ENCODE data around the gene ARHGEF33.

Gene ARHGEF33

GRCh38 chr2:38889575-38889974 lies at the start of gene ARHGEF33:
Gene ARHGEF33, plus strand, starts transcription at chr2:38889875. Its CDS starts 29,573 bp downstream, at chr2:38919448.
- no peak for DNase-seq (ENCODE audit: low read depth in 2 of 2)

- DNase-seq (ENCODE audit: low read depth in 2 of 2) = no peak
These were observed 39.6 kb upstream of the ARHGEF33 start for GRCh38 chr2:38850045-38850444.

GRCh38 chr2:38856165-38856564 lies 33.5 kb upstream of the ARHGEF33 start:
- no peak for DNase-seq (ENCODE audit: low read depth in 2 of 2)

- DNase-seq (ENCODE audit: low read depth in 2 of 2) = no peak
These were observed 27.2 kb upstream of the ARHGEF33 start for GRCh38 chr2:38862476-38862875.

- no peak for DNase-seq (ENCODE audit: low read depth in 2 of 2)
These were observed 26.5 kb upstream of the ARHGEF33 start for GRCh38 chr2:38863061-38863695.

- DNase-seq (ENCODE audit: low read depth in 2 of 2) = no peak
These were observed 22.8 kb upstream of the ARHGEF33 start for GRCh38 chr2:38866773-38867443.

GRCh38 chr2:38871432-38871831 lies 18.2 kb upstream of the ARHGEF33 start:
- DNase-seq (ENCODE audit: low read depth in 2 of 2) = no peak

GRCh38 chr2:38873763-38874162 lies 15.9 kb upstream of the ARHGEF33 start:
- DNase-seq (ENCODE audit: low read depth in 2 of 2) = no peak

GRCh38 chr2:38875227-38875575 lies 14.5 kb upstream of the ARHGEF33 start:
- no peak for DNase-seq (ENCODE audit: low read depth in 2 of 2)

GRCh38 chr2:38875576-38876367 lies 13.9 kb upstream of the ARHGEF33 start, which contains the start of the genes DHX57 and MORN2:
Gene DHX57, minus strand, starts transcription at chr2:38875934. Its CDS starts 7,529 bp downstream, at chr2:38868405.
Gene MORN2, plus strand, starts transcription at chr2:38875976.
- peak; percentile 39 to 47 for DNase-seq (ENCODE audit: low read depth in 2 of 2)

- DNase-seq (ENCODE audit: low read depth in 2 of 2) = no peak
These were observed 13.3 kb upstream of the ARHGEF33 start for GRCh38 chr2:38876407-38876806.

GRCh38 chr2:38886063-38886462 lies 3.6 kb upstream of the ARHGEF33 start:
- DNase-seq (ENCODE audit: low read depth in 2 of 2) = no peak

- no peak for DNase-seq (ENCODE audit: low read depth in 2 of 2)
These were observed 2.3 kb upstream of the ARHGEF33 start for GRCh38 chr2:38887347-38887746.

GRCh38 chr2:38887902-38888554 lies 1.6 kb upstream of the ARHGEF33 start:
- no peak for DNase-seq (ENCODE audit: low read depth in 2 of 2)

GRCh38 chr2:38889045-38889444 lies 630 bp upstream of the ARHGEF33 start:
- no peak for DNase-seq (ENCODE audit: low read depth in 2 of 2)

GRCh38 chr2:38892819-38893218 lies 3.1 kb downstream of the ARHGEF33 start:
- no peak for DNase-seq (ENCODE audit: low read depth in 2 of 2)

- DNase-seq (ENCODE audit: low read depth in 2 of 2) = no peak
These were observed 8.6 kb downstream of the ARHGEF33 start for GRCh38 chr2:38898256-38898655.

GRCh38 chr2:38900726-38901125 lies 11.1 kb downstream of the ARHGEF33 start:
- no peak for DNase-seq (ENCODE audit: low read depth in 2 of 2)

GRCh38 chr2:38905251-38905650 lies 15.6 kb downstream of the ARHGEF33 start:
- DNase-seq (ENCODE audit: low read depth in 2 of 2) = no peak

- DNase-seq (ENCODE audit: low read depth in 2 of 2) = no peak
These were observed 17.6 kb downstream of the ARHGEF33 start for GRCh38 chr2:38907242-38907641.

- no peak for DNase-seq (ENCODE audit: low read depth in 2 of 2)
These were observed 18.3 kb downstream of the ARHGEF33 start for GRCh38 chr2:38907743-38908562.
